MCF 10A (cell line): ENCODE results near the gene GPR108. TPM values are rescaled to one million over a fixed set of nuclear protein-coding genes. Genes with fewer than 3 reads are reported as not detected.

Experiments used
- BruUV-seq: library from RNA; stranded (reverse); fragments of 400-500 nt; replicated peaks from 2 replicates; lab custom pipeline; 2021; lab: Mats Ljungman, UMichigan
- CTCF ChIA-PET: fragments of 300-600 bp; sonication (Branson Sonifier 250); formaldehyde crosslinking; extraction: SDS; loops from one replicate; lab custom pipeline; 2021; ENCODE audit warnings: antibody characterized with exemption, inconsistent platforms; lab: Yijun Ruan, JAX
- POLR2A ChIA-PET: fragments of 300-600, 350-650 bp; sonication (Branson Sonifier 250); formaldehyde crosslinking; extraction: SDS; loops from one replicate; lab custom pipeline; 2020; ENCODE audit warnings: antibody characterized with exemption, inconsistent platforms; lab: Yijun Ruan, JAX
- DNase-seq: peaks from one replicate; pipeline ENCODE4 v3.0.0-alpha.2; 2018; ENCODE audit not compliant: unreplicated experiment
- H3K27ac Mint-ChIP-seq: one replicate; pipeline ENCODE4 v1.8.0; 2022; ENCODE audit warnings: mild to moderate bottlenecking, low read depth, mixed read lengths; ENCODE audit not compliant: unreplicated experiment
- H3K27me3 Mint-ChIP-seq: one replicate; pipeline ENCODE4 v1.8.0; 2022; ENCODE audit warnings: mixed read lengths; ENCODE audit not compliant: insufficient read depth, unreplicated experiment
- H3K36me3 Mint-ChIP-seq: one replicate; pipeline ENCODE4 v1.8.0; 2022; ENCODE audit warnings: mild to moderate bottlenecking, moderate library complexity, mixed read lengths; ENCODE audit not compliant: insufficient read depth, unreplicated experiment
- H3K4me1 Mint-ChIP-seq: one replicate; pipeline ENCODE4 v1.8.0; 2022; ENCODE audit warnings: mixed read lengths; ENCODE audit not compliant: insufficient read depth, unreplicated experiment
- H3K4me3 Mint-ChIP-seq: one replicate; pipeline ENCODE4 v1.8.0; 2022; ENCODE audit warnings: mild to moderate bottlenecking, moderate library complexity, mixed read lengths; ENCODE audit not compliant: unreplicated experiment
- H3K9me3 Mint-ChIP-seq: one replicate; pipeline ENCODE4 v1.8.0; 2022; ENCODE audit warnings: mixed read lengths; ENCODE audit not compliant: unreplicated experiment
- CTCF ChIP-seq: fragments of 200-600 bp; IDR thresholded peaks from one replicate; pipeline ENCODE4 v1.8.0; 2022; ENCODE audit warnings: antibody characterized with exemption, mild to moderate bottlenecking; ENCODE audit not compliant: unreplicated experiment
- intact Hi-C: fragments of 100-400 bp; cut with micrococcal nuclease; formaldehyde crosslinking; loops from 2 replicates; pipeline ENCODE4 v1.14.1; 2022
- total RNA-seq: library from RNA; stranded (reverse); gene quantifications from 2 replicates; pipeline ENCODE4 v1.2.3, GENCODE V29; 2022

Gene GPR108
- total RNA-seq, 1 experiment from 2014 or later = 115 TPM

GRCh38 chr19:6718741-6719539 is 18.4 kb downstream of the GPR108 start:
- Mint-ChIP-seq H3K9me3 (peaks cover 8% of the 10 kb centered on the region), H3K4me3 (peak overlapping the region; percentile 95), H3K4me1 (peaks cover 47% of the 10 kb centered on the region), H3K27me3 (no peaks in the 10 kb centered on the region), H3K36me3 (peaks cover 66% of the 10 kb centered on the region), H3K27ac (peak overlapping the region; percentile 82)
- BruUV-seq = no TSS peak
- POLR2A ChIA-PET = interaction anchor here (0.7 to 7.7 kb wide), 5 partner anchors 21 to 707 kb away, joined by 3 to 189 read pairs (median 9); partner anchors contain the start of genes GPR108, SH2D3A, SLC25A23 and TRIP10
- no peak for TF ChIP-seq CTCF
- DNase-seq = peak; percentile 92
- intact Hi-C loops = no loop called here
- CTCF ChIA-PET = interaction anchor here (0.5 to 0.6 kb wide), 3 partner anchors 187 to 435 kb away, joined by 3 to 4 read pairs (median 4); no protein-coding TSS in a partner anchor

GRCh38 chr19:6718111-6718740 is 19.2 kb downstream of the GPR108 start:
- POLR2A ChIA-PET = interaction anchor here (0.7 kb wide), 1 partner anchor 706 kb away, joined by 3 read pairs; no protein-coding TSS in a partner anchor
- H3K27ac Mint-ChIP-seq = peak overlapping the region; percentile 82

GRCh38 chr19:6717441-6717971 is 19.9 kb downstream of the GPR108 start:
- intact Hi-C loops = no loop called here
- Mint-ChIP-seq H3K4me3 (peak overlapping the region; percentile 95), H3K27me3 (no peaks in the 10 kb centered on the region), H3K9me3 (peaks cover 8% of the 10 kb centered on the region), H3K4me1 (peaks cover 42% of the 10 kb centered on the region), H3K27ac (peak overlapping the region; percentile 44), H3K36me3 (peaks cover 79% of the 10 kb centered on the region)
- no TSS peak for BruUV-seq
- TF ChIP-seq CTCF = no peak
- DNase-seq = no peak
- ChIA-PET CTCF (no interaction called here), POLR2A (no interaction called here)

More at GRCh38 chr19:6718111-6718740, 19.2 kb downstream of the GPR108 start:
- Mint-ChIP-seq H3K36me3 (peaks cover 71% of the 10 kb centered on the region), H3K9me3 (peaks cover 8% of the 10 kb centered on the region), H3K27me3 (no peaks in the 10 kb centered on the region), H3K4me3 (peak overlapping the region; percentile 95), H3K4me1 (peaks cover 40% of the 10 kb centered on the region)
- CTCF ChIA-PET = interaction anchor here (0.5 to 0.7 kb wide), 4 partner anchors 11 to 435 kb away, joined by 3 to 5 read pairs (median 4); no protein-coding TSS in a partner anchor
- BruUV-seq = no TSS peak
- DNase-seq = no peak
- no peak for TF ChIP-seq CTCF
- intact Hi-C loops = no loop called here

- BruUV-seq = TSS peak; percentile 14
- intact Hi-C loops = no loop called here
- peaks cover 83% of the 10 kb centered on the region for H3K36me3 Mint-ChIP-seq
- no peak for DNase-seq
- H3K27ac Mint-ChIP-seq = peak overlapping the region; percentile 44
- ChIA-PET CTCF (no interaction called here), POLR2A (no interaction called here)
- H3K4me3 Mint-ChIP-seq = peak overlapping the region; percentile 95
- H3K27me3 Mint-ChIP-seq = no peaks in the 10 kb centered on the region
- TF ChIP-seq CTCF = no peak
- H3K4me1 Mint-ChIP-seq = peaks cover 42% of the 10 kb centered on the region
- peaks cover 8% of the 10 kb centered on the region for H3K9me3 Mint-ChIP-seq
Observed at GRCh38 chr19:6717036-6717435, 20.3 kb downstream of the GPR108 start.
